DOHH2 (cell line): ENCODE results near the gene SCGB1C1.
A peak's percentile ranks its signal among the peaks of the same experiment; 100 is the strongest.

Experiments used
- H3F3A ChIP-seq: fragments of 200-600 bp; sonication (generic), shearing (Covaris generic); 2 replicates; pipeline ENCODE4 v1.6.0; 2016; ENCODE audit warnings: antibody characterized with exemption, mild to moderate bottlenecking; ENCODE audit not compliant: control insufficient read depth, insufficient read depth
- H3K27ac ChIP-seq: fragments of 200-600 bp; sonication (generic); 2 replicates; pipeline ENCODE4 v1.5.1; 2014; ENCODE audit warnings: low read depth, mild to moderate bottlenecking, low read length, moderate library complexity
- H3K27me3 ChIP-seq: fragments of 200-600 bp; sonication (generic); 2 replicates; pipeline ENCODE4 v1.6.1; 2014; ENCODE audit warnings: mild to moderate bottlenecking, low read length, mixed read lengths; ENCODE audit not compliant: control insufficient read depth
- H3K36me3 ChIP-seq: fragments of 200-600 bp; sonication (generic); 2 replicates; pipeline ENCODE4 v1.6.1; 2014; ENCODE audit warnings: mild to moderate bottlenecking, low read length, moderate library complexity, mixed read lengths; ENCODE audit not compliant: control insufficient read depth
- H3K4me1 ChIP-seq: fragments of 200-600 bp; sonication (generic); 2 replicates; pipeline ENCODE4 v1.6.1; 2014; ENCODE audit warnings: mild to moderate bottlenecking, low read length, mixed read lengths; ENCODE audit not compliant: control insufficient read depth
- H3K4me2 ChIP-seq: fragments of 200-600 bp; sonication (generic); 2 replicates; pipeline ENCODE4 v1.6.0; 2014; ENCODE audit warnings: mild to moderate bottlenecking, low read length, moderate library complexity
- H3K4me3 ChIP-seq: fragments of 200-600 bp; sonication (generic); 2 replicates; pipeline ENCODE4 v1.5.1; 2014; ENCODE audit warnings: mild to moderate bottlenecking, low read length, mixed read lengths
- H3K79me2 ChIP-seq: fragments of 200-600 bp; sonication (generic); 2 replicates; pipeline ENCODE4 v1.6.1; 2014; ENCODE audit warnings: mild to moderate bottlenecking, low read length, mixed read lengths; ENCODE audit not compliant: control insufficient read depth
- H3K9me2 ChIP-seq: fragments of 200-600 bp; sonication (generic); replicated peaks from 2 replicates; pipeline ENCODE4 v1.6.1; 2014; ENCODE audit warnings: mild to moderate bottlenecking, low read length, mixed read lengths; ENCODE audit not compliant: control insufficient read depth
- H3K9me3 ChIP-seq: fragments of 200-600 bp; sonication (generic); 2 replicates; pipeline ENCODE4 v1.6.1; 2014; ENCODE audit warnings: antibody characterized with exemption, low read length, mixed read lengths; ENCODE audit not compliant: control insufficient read depth, insufficient read depth
- H4K20me1 ChIP-seq: fragments of 200-600 bp; sonication (generic); 2 replicates; pipeline ENCODE4 v1.6.0; 2014; ENCODE audit warnings: low read depth, mild to moderate bottlenecking, antibody characterized with exemption, low read length, moderate library complexity; ENCODE audit not compliant: control insufficient read depth, insufficient read depth
- EZH2phosphoT487 ChIP-seq: fragments of 200-600 bp; sonication (generic); IDR thresholded peaks from 2 replicates; pipeline ENCODE4 v1.6.1; 2017; ENCODE audit warnings: borderline replicate concordance, mild to moderate bottlenecking, antibody characterized with exemption, low read length, moderate library complexity, mixed read lengths
- TF ChIP-seq, protein P1 (sequence below): fragments of 200-600 bp; sonication (generic); IDR thresholded peaks from one replicate; pipeline ENCODE4 v1.5.1; 2014; ENCODE audit warnings: antibody characterized with exemption, mild to moderate bottlenecking, low read depth, low read length; ENCODE audit not compliant: poor library complexity, severe bottlenecking

The SCGB1C1 gene

DNA sequence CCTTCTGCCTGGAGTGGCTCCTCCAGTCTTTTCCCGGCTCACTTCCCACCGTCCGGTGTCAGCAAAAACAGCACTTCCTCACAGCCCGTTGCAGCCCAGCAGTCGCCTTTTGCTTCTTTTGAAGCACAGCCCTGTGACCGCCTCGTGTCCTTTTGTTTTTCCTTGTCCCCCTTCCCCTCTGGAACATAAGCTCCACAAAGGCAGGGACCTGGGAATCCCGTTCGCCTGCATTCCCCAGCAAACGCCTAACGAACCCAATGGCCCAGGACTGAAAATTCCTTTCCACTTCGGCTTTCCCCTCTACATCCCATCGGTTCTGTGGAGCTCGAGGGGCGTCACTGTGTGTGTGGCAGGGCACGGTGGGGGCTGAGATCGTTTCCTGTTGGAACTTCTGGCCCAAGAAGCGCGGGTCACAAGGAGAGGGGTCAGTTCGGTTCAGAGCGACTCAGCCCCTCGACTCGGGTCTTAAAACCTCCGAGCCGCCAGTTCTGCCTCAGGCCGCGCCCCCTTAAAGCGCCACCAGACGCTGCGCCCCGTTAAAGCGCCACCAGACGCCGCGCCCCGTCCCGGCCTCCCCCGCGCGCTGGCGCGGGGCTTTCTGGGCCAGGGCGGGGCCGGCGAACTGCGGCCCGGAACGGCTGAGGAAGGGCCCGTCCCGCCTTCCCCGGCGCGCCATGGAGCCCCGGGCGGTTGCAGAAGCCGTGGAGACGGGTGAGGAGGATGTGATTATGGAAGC lies 15.5 kb downstream of the SCGB1C1 start:
- peaks cover 66% of the 10 kb centered on the region for H3K79me2 ChIP-seq
- peak overlapping the region; percentile 89 for H3K27ac ChIP-seq
- peaks cover 8% of the 10 kb centered on the region for H3F3A ChIP-seq
- peaks cover 90% of the 10 kb centered on the region for H3K36me3 ChIP-seq
- peaks cover 26% of the 10 kb centered on the region for H3K4me1 ChIP-seq
- H3K4me2 ChIP-seq = peak overlapping the region; percentile 98
- H3K9me2 ChIP-seq = no peaks in the 10 kb centered on the region
- no peaks in the 10 kb centered on the region for H3K9me3 ChIP-seq
- TF ChIP-seq EZH2phosphoT487 = no peak
- TF ChIP-seq, protein P1, sequence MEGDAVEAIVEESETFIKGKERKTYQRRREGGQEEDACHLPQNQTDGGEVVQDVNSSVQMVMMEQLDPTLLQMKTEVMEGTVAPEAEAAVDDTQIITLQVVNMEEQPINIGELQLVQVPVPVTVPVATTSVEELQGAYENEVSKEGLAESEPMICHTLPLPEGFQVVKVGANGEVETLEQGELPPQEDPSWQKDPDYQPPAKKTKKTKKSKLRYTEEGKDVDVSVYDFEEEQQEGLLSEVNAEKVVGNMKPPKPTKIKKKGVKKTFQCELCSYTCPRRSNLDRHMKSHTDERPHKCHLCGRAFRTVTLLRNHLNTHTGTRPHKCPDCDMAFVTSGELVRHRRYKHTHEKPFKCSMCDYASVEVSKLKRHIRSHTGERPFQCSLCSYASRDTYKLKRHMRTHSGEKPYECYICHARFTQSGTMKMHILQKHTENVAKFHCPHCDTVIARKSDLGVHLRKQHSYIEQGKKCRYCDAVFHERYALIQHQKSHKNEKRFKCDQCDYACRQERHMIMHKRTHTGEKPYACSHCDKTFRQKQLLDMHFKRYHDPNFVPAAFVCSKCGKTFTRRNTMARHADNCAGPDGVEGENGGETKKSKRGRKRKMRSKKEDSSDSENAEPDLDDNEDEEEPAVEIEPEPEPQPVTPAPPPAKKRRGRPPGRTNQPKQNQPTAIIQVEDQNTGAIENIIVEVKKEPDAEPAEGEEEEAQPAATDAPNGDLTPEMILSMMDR = no peak
- H3K27me3 ChIP-seq = no peaks in the 10 kb centered on the region
- peaks cover 20% of the 10 kb centered on the region for H4K20me1 ChIP-seq
- H3K4me3 ChIP-seq = peak overlapping the region; percentile 100

- Histone ChIP-seq H3K27me3 (no peaks in the 10 kb centered on the region), H3K4me2 (peak overlapping the region; percentile 98), H3K9me3 (no peaks in the 10 kb centered on the region), H3K36me3 (peaks cover 89% of the 10 kb centered on the region), H4K20me1 (peaks cover 20% of the 10 kb centered on the region), H3K79me2 (peaks cover 66% of the 10 kb centered on the region), H3K9me2 (no peaks in the 10 kb centered on the region), H3K4me1 (peaks cover 26% of the 10 kb centered on the region), H3F3A (peaks cover 8% of the 10 kb centered on the region), H3K4me3 (peak overlapping the region; percentile 100), H3K27ac (peak overlapping the region; percentile 89)
- TF ChIP-seq EZH2phosphoT487 = no peak
- TF ChIP-seq, protein P1 = no peak
Measured at GRCh38 chr11:208917-209260, 16.0 kb downstream of the SCGB1C1 start.

DNA sequence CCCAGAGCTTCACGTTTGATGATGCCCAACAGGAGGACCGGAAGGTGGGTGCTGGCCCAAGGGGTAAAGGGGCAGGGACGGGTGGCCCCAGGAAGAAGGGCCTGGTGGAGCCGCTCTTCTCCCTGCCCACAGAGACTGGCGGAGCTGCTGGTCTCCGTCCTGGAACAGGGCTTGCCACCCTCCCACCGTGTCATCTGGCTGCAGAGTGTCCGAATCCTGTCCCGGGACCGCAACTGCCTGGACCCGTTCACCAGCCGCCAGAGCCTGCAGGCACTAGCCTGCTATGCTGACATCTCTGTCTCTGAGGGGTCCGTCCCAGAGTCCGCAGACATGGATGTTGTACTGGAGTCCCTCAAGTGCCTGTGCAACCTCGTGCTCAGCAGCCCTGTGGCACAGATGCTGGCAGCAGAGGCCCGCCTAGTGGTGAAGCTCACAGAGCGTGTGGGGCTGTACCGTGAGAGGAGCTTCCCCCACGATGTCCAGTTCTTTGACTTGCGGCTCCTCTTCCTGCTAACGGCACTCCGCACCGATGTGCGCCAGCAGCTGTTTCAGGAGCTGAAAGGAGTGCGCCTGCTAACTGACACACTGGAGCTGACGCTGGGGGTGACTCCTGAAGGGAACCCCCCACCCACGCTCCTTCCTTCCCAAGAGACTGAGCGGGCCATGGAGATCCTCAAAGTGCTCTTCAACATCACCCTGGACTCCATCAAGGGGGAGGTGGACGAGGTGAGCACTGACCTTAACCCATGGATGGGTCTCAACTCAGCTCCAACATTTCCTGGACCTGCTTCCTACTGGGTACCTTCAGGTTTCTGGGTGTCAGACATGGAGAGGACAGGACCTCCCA lies 16.6 kb downstream of the SCGB1C1 start:
- H3K79me2 ChIP-seq = peaks cover 64% of the 10 kb centered on the region
- no peaks in the 10 kb centered on the region for H3K9me3 ChIP-seq

More for the DNA sequence above, 16.6 kb downstream of the SCGB1C1 start:
- TF ChIP-seq, protein P1 = no peak
- no peak for TF ChIP-seq EZH2phosphoT487
- no peaks in the 10 kb centered on the region for H3K9me2 ChIP-seq
- H3K36me3 ChIP-seq = peaks cover 89% of the 10 kb centered on the region
- peaks cover 26% of the 10 kb centered on the region for H3K4me1 ChIP-seq
- peak overlapping the region; percentile 100 for H3K4me3 ChIP-seq
- H3K4me2 ChIP-seq = peak overlapping the region; percentile 98
- H3K27ac ChIP-seq = peak overlapping the region; percentile 89; the same call in 1 of the 2 replicates
- H3K27me3 ChIP-seq = no peaks in the 10 kb centered on the region
- peaks cover 8% of the 10 kb centered on the region for H3F3A ChIP-seq
- peaks cover 20% of the 10 kb centered on the region for H4K20me1 ChIP-seq
